Activated naive CD8-positive, alpha-beta T cell treated with anti-CD3 and anti-CD28 coated beads for 36 hours (primary cell): ENCODE data around the gene CTSH. TPM values are rescaled to one million over a fixed set of nuclear protein-coding genes. Genes with fewer than 3 reads are reported as not detected.
"Not testable (repeated sequence)": the region's sequence is repeated elsewhere in the genome, so short reads cannot be mapped to it uniquely, and the experiment has no call there.

Experiments used
- DNase-seq: peaks from one replicate; pipeline ENCODE4 v3.0.0; 2021
- H3K27ac Mint-ChIP-seq: one replicate; pipeline ENCODE4 v1.8.0; 2022; ENCODE audit warnings: mild to moderate bottlenecking, moderate library complexity, mixed read lengths
- H3K27me3 Mint-ChIP-seq: one replicate; pipeline ENCODE4 v1.8.0; 2022; ENCODE audit warnings: mild to moderate bottlenecking, mixed read lengths
- H3K36me3 Mint-ChIP-seq: one replicate; pipeline ENCODE4 v1.8.0; 2021; ENCODE audit warnings: mild to moderate bottlenecking, mixed read lengths
- H3K4me1 Mint-ChIP-seq: one replicate; pipeline ENCODE4 v1.8.0; 2021; ENCODE audit warnings: mixed read lengths
- H3K4me3 Mint-ChIP-seq: one replicate; pipeline ENCODE4 v1.8.0; 2022; ENCODE audit warnings: mild to moderate bottlenecking, moderate library complexity, mixed read lengths
- H3K9me3 Mint-ChIP-seq: one replicate; pipeline ENCODE4 v1.8.0; 2022; ENCODE audit warnings: mixed read lengths
- total RNA-seq, 2 experiments: library from RNA; stranded (reverse); gene quantifications; one replicate each; pipeline ENCODE4 v1.2.3, GENCODE V29; 2021

Gene CTSH
- total RNA-seq, 2 experiments from 2014 or later, result 4.3 to 4.9 TPM

GRCh38 chr15:78875107-78875914 is 69.5 kb downstream of the CTSH start:
- Mint-ChIP-seq H3K9me3 (no peaks in the 10 kb centered on the region), H3K27ac (peak overlapping the region; percentile 99), H3K27me3 (no peaks in the 10 kb centered on the region), H3K4me1 (peaks cover 52% of the 10 kb centered on the region), H3K36me3 (peaks cover 32% of the 10 kb centered on the region), H3K4me3 (peak overlapping the region; percentile 93)
- no peak for DNase-seq

- Mint-ChIP-seq H3K9me3 (no peaks in the 10 kb centered on the region), H3K27ac (peak overlapping the region; percentile 99), H3K36me3 (peaks cover 29% of the 10 kb centered on the region), H3K27me3 (no peaks in the 10 kb centered on the region), H3K4me3 (peak overlapping the region; percentile 93), H3K4me1 (peaks cover 39% of the 10 kb centered on the region)
- DNase-seq, result peak; percentile 22
Measured at GRCh38 chr15:78873793-78874765, 70.8 kb downstream of the CTSH start.

- Mint-ChIP-seq H3K27me3 (no peaks in the 10 kb centered on the region), H3K9me3 (no peaks in the 10 kb centered on the region), H3K4me3 (peak overlapping the region; percentile 93), H3K27ac (peak overlapping the region; percentile 99), H3K4me1 (peaks cover 32% of the 10 kb centered on the region), H3K36me3 (peaks cover 25% of the 10 kb centered on the region)
- DNase-seq, result peak; percentile 91
Measured at GRCh38 chr15:78872972-78873792, 71.7 kb downstream of the CTSH start.

GRCh38 chr15:78872155-78872971 is 72.5 kb downstream of the CTSH start, which contains the start of gene MORF4L1:
Gene MORF4L1 (plus strand): TSS chr15:78872890. CDS start chr15:78873018, 128 bp downstream.
- no peaks in the 10 kb centered on the region for H3K27me3 Mint-ChIP-seq
- H3K27ac Mint-ChIP-seq, result peak within 1 kb of the TSS; percentile 99
- peak; percentile 99 for DNase-seq
- peaks cover 20% of the 10 kb centered on the region for H3K36me3 Mint-ChIP-seq
- peak within 1 kb of the TSS; percentile 93 for H3K4me3 Mint-ChIP-seq
- H3K4me1 Mint-ChIP-seq, result peaks cover 24% of the 10 kb centered on the region
- no peaks in the 10 kb centered on the region for H3K9me3 Mint-ChIP-seq

DNA sequence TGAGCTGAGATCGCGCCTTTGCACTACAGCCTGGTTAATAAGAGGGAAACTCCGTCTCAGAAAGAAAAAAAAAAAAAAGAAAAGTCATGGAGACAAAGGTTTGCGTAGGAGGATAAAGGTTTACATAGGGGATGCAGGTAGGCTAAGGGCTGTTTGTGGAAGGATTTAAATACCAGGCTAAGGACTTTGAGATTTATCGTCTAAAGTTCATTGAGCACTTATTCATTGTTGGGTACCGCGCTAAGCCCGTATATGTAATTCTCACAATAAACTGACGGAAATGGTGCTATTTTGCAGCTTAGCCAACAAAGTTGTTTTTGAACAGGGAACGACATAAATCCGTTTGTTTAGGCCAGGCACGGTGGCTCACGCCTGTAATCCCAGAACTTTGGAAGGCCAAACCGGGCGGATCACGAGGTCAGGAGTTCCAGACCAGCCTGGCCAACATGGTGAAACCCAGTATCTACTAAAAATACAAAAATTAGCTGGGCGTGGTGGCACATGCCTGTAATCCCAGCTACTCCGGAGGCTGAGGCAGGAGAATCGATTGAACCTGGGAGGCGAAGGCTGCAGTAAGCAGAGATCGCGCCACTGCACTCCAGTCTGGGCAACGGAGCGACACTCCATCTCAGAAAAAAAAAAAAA is 73.2 kb downstream of the CTSH start:
- Mint-ChIP-seq H3K36me3 (peaks cover 20% of the 10 kb centered on the region), H3K4me3 (peak overlapping the region; percentile 69), H3K27ac (peak overlapping the region; percentile 78), H3K4me1 (peaks cover 20% of the 10 kb centered on the region)
- not testable (repeated sequence) for H3K9me3 Mint-ChIP-seq, H3K27me3 Mint-ChIP-seq, DNase-seq

Other genes starting within 250 kb of the CTSH start
- under 1 TPM; 0.10 to 0.21 TPM for gene ADAMTS7, start 133.6 kb downstream of the CTSH start, total RNA-seq
- 100 to 1,000 TPM; 275 to 293 TPM for gene MORF4L1, start 72.2 kb downstream of the CTSH start, total RNA-seq
- not detected for gene RASGRF1, start 145.7 kb upstream of the CTSH start, total RNA-seq